ENCODE measurements around the gene RCSD1. TPM values are rescaled to one million over a fixed set of nuclear protein-coding genes. Genes with fewer than 3 reads are reported as not detected.
A peak's percentile ranks its signal among the peaks of the same experiment; 100 is the strongest.

RCSD1 gene
- total RNA-seq, 1 donor from 2014 or later: 0.76 TPM

DNA sequence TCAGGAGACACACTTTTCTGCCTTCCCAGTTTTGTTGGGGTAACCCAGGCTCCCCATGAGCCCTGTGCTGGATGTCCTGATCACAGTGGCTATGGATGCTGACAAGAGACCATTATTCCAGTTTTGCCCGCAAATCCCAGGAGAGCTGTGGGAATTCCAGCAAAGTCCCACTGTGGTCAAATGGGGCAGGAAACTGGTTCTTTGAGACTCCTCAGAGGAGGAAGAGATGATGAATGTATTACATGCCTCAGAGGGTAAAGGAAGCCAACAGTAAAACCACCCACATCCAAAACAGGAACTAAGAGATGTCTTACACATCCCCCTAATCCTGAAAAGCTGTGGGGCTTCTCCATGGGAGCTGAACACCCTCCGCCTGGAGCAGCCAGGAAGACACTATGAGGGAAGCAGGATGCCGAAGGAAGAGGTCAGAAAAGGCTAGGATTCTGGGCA is 78.9 kb downstream of the RCSD1 start:
- Mint-ChIP-seq H3K27me3 (ENCODE audit: low read depth) (no peaks in the 10 kb centered on the region), H3K4me1 (peaks cover 21% of the 10 kb centered on the region), H3K27ac (no peak overlapping the region), H3K9me3 (no peaks in the 10 kb centered on the region), H3K4me3 (no peak overlapping the region), H3K36me3 (no peaks in the 10 kb centered on the region)
- DNase-seq (ENCODE audit: low spot score in 2 of 2, unreplicated experiment in 2 of 2): no peak
- TF ChIP-seq CTCF (IDR thresholded peaks at IDR 0.05; ENCODE audit: unreplicated experiment): no peak

GRCh38 chr1:167710836-167711235 is 80.8 kb downstream of the RCSD1 start:
- no peak for DNase-seq (ENCODE audit: low spot score in 2 of 2, unreplicated experiment in 2 of 2)
- Mint-ChIP-seq H3K4me3 (no peak overlapping the region), H3K27ac (no peak overlapping the region), H3K9me3 (no peaks in the 10 kb centered on the region), H3K36me3 (no peaks in the 10 kb centered on the region), H3K27me3 (ENCODE audit: low read depth) (peaks cover 5% of the 10 kb centered on the region), H3K4me1 (peaks cover 18% of the 10 kb centered on the region)
- TF ChIP-seq CTCF (IDR thresholded peaks at IDR 0.05; ENCODE audit: unreplicated experiment): no peak

DNA sequence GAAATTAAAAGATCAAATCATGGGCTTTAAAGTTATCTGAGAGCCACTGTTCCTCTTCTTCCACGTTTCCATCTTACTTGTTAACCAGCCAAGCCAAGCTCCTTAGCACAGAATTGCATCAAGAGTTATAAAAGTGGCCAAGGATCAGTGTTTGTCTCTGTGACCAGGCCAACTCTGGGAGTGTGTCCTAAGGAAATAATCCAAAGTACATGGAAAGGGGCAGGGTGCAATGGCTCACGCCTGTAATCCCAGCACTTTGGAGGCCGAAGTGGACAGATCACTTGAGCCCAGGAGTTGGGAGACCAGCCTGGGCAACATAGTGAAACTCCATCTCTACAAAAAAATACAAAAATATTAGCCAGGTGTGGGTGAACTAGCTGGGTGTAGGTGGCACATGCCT is 81.8 kb downstream of the RCSD1 start:
- TF ChIP-seq CTCF (IDR thresholded peaks at IDR 0.05; ENCODE audit: unreplicated experiment): no peak
- no peak for DNase-seq (ENCODE audit: low spot score in 2 of 2, unreplicated experiment in 2 of 2)
- Mint-ChIP-seq H3K27ac (no peak overlapping the region), H3K4me3 (no peak overlapping the region), H3K4me1 (peaks cover 10% of the 10 kb centered on the region), H3K27me3 (ENCODE audit: low read depth) (peaks cover 5% of the 10 kb centered on the region), H3K9me3 (no peaks in the 10 kb centered on the region), H3K36me3 (no peaks in the 10 kb centered on the region)

GRCh38 chr1:167713330-167714081 is 83.5 kb downstream of the RCSD1 start:
- H3K36me3 Mint-ChIP-seq: no peaks in the 10 kb centered on the region
- peaks cover 5% of the 10 kb centered on the region for H3K27me3 Mint-ChIP-seq (ENCODE audit: low read depth)
- DNase-seq (ENCODE audit: low spot score in 2 of 2, unreplicated experiment in 2 of 2): peak in 1 of 2 experiments; percentile 49
- peaks cover 18% of the 10 kb centered on the region for H3K4me1 Mint-ChIP-seq
- no peaks in the 10 kb centered on the region for H3K9me3 Mint-ChIP-seq
- H3K27ac Mint-ChIP-seq: peak overlapping the region; percentile 38
- peak overlapping the region; percentile 84 for H3K4me3 Mint-ChIP-seq
- TF ChIP-seq CTCF (IDR thresholded peaks at IDR 0.05; ENCODE audit: unreplicated experiment): no peak

DNA sequence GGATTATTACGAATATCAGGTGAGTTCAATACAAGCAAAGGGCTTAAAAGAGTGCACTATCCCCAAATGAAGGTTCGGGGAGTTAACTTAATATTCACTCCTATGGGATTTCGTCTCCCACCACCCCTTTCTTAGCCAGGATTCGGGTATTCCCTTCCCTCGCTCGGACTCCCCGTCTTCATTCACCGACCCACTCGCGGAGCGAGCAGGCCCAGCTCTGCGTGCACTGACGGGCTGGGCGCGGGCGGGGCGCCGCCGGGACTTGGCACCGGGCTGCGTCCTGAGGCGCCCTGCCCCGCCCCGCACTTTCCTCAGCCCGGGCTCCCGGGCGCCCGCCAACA is 84.0 kb downstream of the RCSD1 start:
- peak overlapping the region; percentile 84 for H3K4me3 Mint-ChIP-seq
- no peaks in the 10 kb centered on the region for H3K36me3 Mint-ChIP-seq
- TF ChIP-seq CTCF (IDR thresholded peaks at IDR 0.05; ENCODE audit: unreplicated experiment): no peak
- no peaks in the 10 kb centered on the region for H3K9me3 Mint-ChIP-seq
- peaks cover 5% of the 10 kb centered on the region for H3K27me3 Mint-ChIP-seq (ENCODE audit: low read depth)
- no peak for DNase-seq (ENCODE audit: low spot score in 2 of 2, unreplicated experiment in 2 of 2)
- peak overlapping the region; percentile 38 for H3K27ac Mint-ChIP-seq
- H3K4me1 Mint-ChIP-seq: peaks cover 24% of the 10 kb centered on the region
